IMR-90 (cell line): ENCODE measurements around the gene RTN4IP1.

Source experiments
- CEBPB ChIP-seq: IDR thresholded peaks from 2 replicates; pipeline ENCODE4 v1.6.1; 2012; ENCODE audit warnings: low read depth, low read length, improper control_type of control experiment
- CTCF ChIP-seq: conservative IDR thresholded peaks from 2 replicates; pipeline ENCODE4 v1.5.1; 2012; ENCODE audit warnings: mild to moderate bottlenecking, low read depth, low read length, improper control_type of control experiment
- MXI1 ChIP-seq: IDR thresholded peaks from 2 replicates; pipeline ENCODE4 v1.6.1; 2012; ENCODE audit warnings: low read depth, mild to moderate bottlenecking, low read length, moderate library complexity, borderline replicate concordance
- POLR2A ChIP-seq: IDR thresholded peaks from 2 replicates; pipeline ENCODE4 v1.6.1; 2012; ENCODE audit warnings: mild to moderate bottlenecking, low read depth, low read length
- RAD21 ChIP-seq: IDR thresholded peaks from 2 replicates; pipeline ENCODE4 v1.6.1; 2012; ENCODE audit warnings: low read length, improper control_type of control experiment
- RFX5 ChIP-seq: IDR thresholded peaks from 2 replicates; pipeline ENCODE4 v1.8.0; 2012; ENCODE audit warnings: low read depth, mild to moderate bottlenecking, low read length, moderate library complexity

GRCh38 chr6:106631346-106631745, 2.0 kb upstream of the RTN4IP1 start:
- TF ChIP-seq CEBPB (no peak), CTCF (no peak), RAD21 (no peak), MXI1 (no peak), RFX5 (no peak), POLR2A (no peak)
